Measurements from ENCODE around the gene LYSMD2.

- TF ChIP-seq RBM15 (IDR thresholded peaks at IDR 0.05; ENCODE audit: insufficient read depth, low read length) (no peak), ZC3H4 (CRISPR knock-in tag; IDR thresholded peaks at IDR 0.05; ENCODE audit: borderline replicate concordance) (no peak), RAD21 (CRISPR knock-in tag; conservative IDR thresholded peaks at IDR 0.05 in 1 of 2, IDR thresholded peaks at IDR 0.05 in 1 of 2) (no peak), NFE2L1 (tag; IDR thresholded peaks at IDR 0.05; ENCODE audit: borderline replicate concordance, low read depth) (no peak), ZNF280A (IDR thresholded peaks at IDR 0.05; ENCODE audit: low read depth, partially characterized antibody) (no peak), CTCF (IDR thresholded peaks at IDR 0.05 in 2 of 3, conservative IDR thresholded peaks at IDR 0.05 in 1 of 3; ENCODE audit: insufficient read depth in 2 of 3, low read depth in 1 of 3, low read length in 3 of 3) (no peak), ZNF217 (CRISPR knock-in tag; IDR thresholded peaks at IDR 0.05) (no peak), NFIC (IDR thresholded peaks at IDR 0.05) (no peak)
- TF ChIP-seq, protein P1, sequence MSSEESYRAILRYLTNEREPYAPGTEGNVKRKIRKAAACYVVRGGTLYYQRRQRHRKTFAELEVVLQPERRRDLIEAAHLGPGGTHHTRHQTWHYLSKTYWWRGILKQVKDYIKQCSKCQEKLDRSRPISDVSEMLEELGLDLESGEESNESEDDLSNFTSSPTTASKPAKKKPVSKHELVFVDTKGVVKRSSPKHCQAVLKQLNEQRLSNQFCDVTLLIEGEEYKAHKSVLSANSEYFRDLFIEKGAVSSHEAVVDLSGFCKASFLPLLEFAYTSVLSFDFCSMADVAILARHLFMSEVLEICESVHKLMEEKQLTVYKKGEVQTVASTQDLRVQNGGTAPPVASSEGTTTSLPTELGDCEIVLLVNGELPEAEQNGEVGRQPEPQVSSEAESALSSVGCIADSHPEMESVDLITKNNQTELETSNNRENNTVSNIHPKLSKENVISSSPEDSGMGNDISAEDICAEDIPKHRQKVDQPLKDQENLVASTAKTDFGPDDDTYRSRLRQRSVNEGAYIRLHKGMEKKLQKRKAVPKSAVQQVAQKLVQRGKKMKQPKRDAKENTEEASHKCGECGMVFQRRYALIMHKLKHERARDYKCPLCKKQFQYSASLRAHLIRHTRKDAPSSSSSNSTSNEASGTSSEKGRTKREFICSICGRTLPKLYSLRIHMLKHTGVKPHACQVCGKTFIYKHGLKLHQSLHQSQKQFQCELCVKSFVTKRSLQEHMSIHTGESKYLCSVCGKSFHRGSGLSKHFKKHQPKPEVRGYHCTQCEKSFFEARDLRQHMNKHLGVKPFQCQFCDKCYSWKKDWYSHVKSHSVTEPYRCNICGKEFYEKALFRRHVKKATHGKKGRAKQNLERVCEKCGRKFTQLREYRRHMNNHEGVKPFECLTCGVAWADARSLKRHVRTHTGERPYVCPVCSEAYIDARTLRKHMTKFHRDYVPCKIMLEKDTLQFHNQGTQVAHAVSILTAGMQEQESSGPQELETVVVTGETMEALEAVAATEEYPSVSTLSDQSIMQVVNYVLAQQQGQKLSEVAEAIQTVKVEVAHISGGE (CRISPR knock-in tag; IDR thresholded peaks at IDR 0.05), result no peak
These were observed 12.7 kb upstream of the LYSMD2 start for GRCh38 chr15:51750186-51750585.

Measured in K562 (cell line).